RWPE2 (cell line): ENCODE results near the gene CDR2.

Source experiments
- ATAC-seq: fragments of 200-7000 bp; cut with Tn5 transposase; 3 replicates; pipeline ENCODE4 v1.9.1; 2021; ENCODE audit warnings: low read depth
- DNase-seq: peaks from one replicate; pipeline ENCODE4 v3.0.0-alpha.2; 2020; ENCODE audit warnings: low spot score
- H3K27ac ChIP-seq: fragments of 450-650 bp; 2 replicates; pipeline ENCODE4 v1.5.1; 2017; ENCODE audit warnings: mild to moderate bottlenecking; ENCODE audit not compliant: poor library complexity, severe bottlenecking
- H3K27me3 ChIP-seq: fragments of 250-450 bp; sonication (Bioruptor Pico); 2 replicates; pipeline ENCODE4 v1.5.1; 2021; ENCODE audit warnings: mild to moderate bottlenecking, moderate library complexity; ENCODE audit not compliant: insufficient read depth, poor library complexity, severe bottlenecking
- H3K36me3 ChIP-seq: fragments of 250-450 bp; sonication (Bioruptor Pico); 2 replicates; pipeline ENCODE4 v1.5.1; 2020; ENCODE audit warnings: low read depth, mild to moderate bottlenecking, moderate library complexity
- H3K4me1 ChIP-seq: fragments of 250-450 bp; sonication (Bioruptor Pico); 2 replicates; pipeline ENCODE4 v1.5.1; 2021; ENCODE audit warnings: mild to moderate bottlenecking, moderate library complexity; ENCODE audit not compliant: insufficient read depth, poor library complexity, severe bottlenecking
- H3K4me3 ChIP-seq: fragments of 250-450 bp; sonication (Bioruptor Pico); 2 replicates; pipeline ENCODE4 v1.5.1; 2021; ENCODE audit warnings: mild to moderate bottlenecking, moderate library complexity; ENCODE audit not compliant: severe bottlenecking
- H3K9me3 ChIP-seq: fragments of 250-450 bp; sonication (Bioruptor Pico); 2 replicates; pipeline ENCODE4 v1.5.1; 2021; ENCODE audit warnings: mild to moderate bottlenecking, moderate library complexity; ENCODE audit not compliant: severe bottlenecking
- CTCF ChIP-seq: fragments of 450-650 bp; IDR thresholded peaks from one replicate; pipeline ENCODE4 v1.5.1; 2017; ENCODE audit warnings: mild to moderate bottlenecking, moderate library complexity; ENCODE audit not compliant: poor library complexity, severe bottlenecking

The CDR2 gene

GRCh38 chr16:22323173-22323958 is 51.1 kb downstream of the CDR2 start:
- Histone ChIP-seq H3K9me3 (no peaks in the 10 kb centered on the region), H3K4me3 (no peak overlapping the region), H3K27me3 (no peaks in the 10 kb centered on the region), H3K27ac (no peak overlapping the region), H3K36me3 (peaks cover 68% of the 10 kb centered on the region), H3K4me1 (no peaks in the 10 kb centered on the region)
- TF ChIP-seq CTCF, result no peak
- DNase-seq (no peak), ATAC-seq (no peak)

DNA sequence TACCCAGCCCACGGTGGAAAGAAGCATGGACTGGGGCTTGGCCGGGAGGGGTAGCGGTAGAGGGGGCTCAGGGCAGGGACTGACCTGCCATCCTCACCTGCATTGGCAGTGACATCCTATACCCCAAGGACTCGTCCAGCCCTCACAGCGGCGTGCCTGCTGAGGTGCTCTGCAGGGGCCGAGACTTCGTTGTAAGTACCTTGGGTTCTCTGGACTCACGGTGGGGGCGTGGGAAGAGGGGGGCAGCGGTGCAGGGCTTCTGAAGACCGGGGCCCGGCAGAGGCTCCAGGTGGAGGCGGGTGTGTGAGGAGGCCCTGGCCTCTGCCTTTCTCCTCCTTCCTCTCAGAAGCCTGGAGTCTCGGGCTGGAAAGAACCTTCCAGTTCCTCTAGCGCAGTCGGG is 51.7 kb downstream of the CDR2 start:
- Histone ChIP-seq H3K4me1 (no peaks in the 10 kb centered on the region), H3K36me3 (peaks cover 65% of the 10 kb centered on the region), H3K27me3 (no peaks in the 10 kb centered on the region), H3K9me3 (no peaks in the 10 kb centered on the region), H3K27ac (no peak overlapping the region), H3K4me3 (no peak overlapping the region)
- no peak for TF ChIP-seq CTCF
- no peak for ATAC-seq
- DNase-seq, result no peak

GRCh38 chr16:22322021-22322471 is 52.4 kb downstream of the CDR2 start:
- DNase-seq, result no peak
- Histone ChIP-seq H3K36me3 (peaks cover 59% of the 10 kb centered on the region), H3K4me1 (no peaks in the 10 kb centered on the region), H3K27ac (no peak overlapping the region), H3K27me3 (no peaks in the 10 kb centered on the region), H3K9me3 (no peaks in the 10 kb centered on the region), H3K4me3 (no peak overlapping the region)
- no peak for TF ChIP-seq CTCF
- no peak for ATAC-seq

- no peak overlapping the region for H3K27ac ChIP-seq
- no peaks in the 10 kb centered on the region for H3K9me3 ChIP-seq
- DNase-seq (no peak), ATAC-seq (peak; percentile 68; the same call in 2 of the 3 replicates)
- H3K4me3 ChIP-seq, result no peak overlapping the region
- H3K27me3 ChIP-seq, result no peaks in the 10 kb centered on the region
- H3K4me1 ChIP-seq, result no peaks in the 10 kb centered on the region
- peaks cover 59% of the 10 kb centered on the region for H3K36me3 ChIP-seq
- TF ChIP-seq CTCF, result peak; percentile 96
Observed at GRCh38 chr16:22321340-22322001, 52.9 kb downstream of the CDR2 start.
